ENCODE data around the gene CD19. TPM values are rescaled to one million over a fixed set of nuclear protein-coding genes. Genes with fewer than 3 reads are reported as not detected.

Gene CD19
- total and polyA plus RNA-seq, 4 experiments from 2014 or later = 0.27 to 1.4 TPM; not detected in 2

GRCh38 chr16:28918698-28919097 lies 13.1 kb upstream of the CD19 start:
- no peak for DNase-seq
- Histone ChIP-seq H3K27me3 (ENCODE audit: insufficient read depth, low read length) (no peaks in the 10 kb centered on the region), H3K27ac (ENCODE audit: low read depth, low read length) (no peak overlapping the region), H3K4me3 (ENCODE audit: low read length in 2 of 2) (no peak overlapping the region), H3K4me1 (ENCODE audit: insufficient read depth, low read length) (no peaks in the 10 kb centered on the region), H3K9me3 (ENCODE audit: control insufficient read depth in 1 of 2, low read length in 2 of 2) (no peaks in the 10 kb centered on the region), H3K36me3 (ENCODE audit: insufficient read depth, low read length) (peaks cover 10% of the 10 kb centered on the region)
- intact Hi-C loops (cut with micrococcal nuclease) = no loop called here
- Mint-ChIP-seq H3K27me3 (no peaks in the 10 kb centered on the region), H3K4me3 (no peak overlapping the region), H3K4me1 (peaks cover 0 to 5% (median 2%) of the 10 kb centered on the region in 4 donors), H3K27ac (no peak overlapping the region), H3K9me3 (no peaks in the 10 kb centered on the region), H3K36me3 (peaks cover 28 to 36% of the 10 kb centered on the region in 2 donors)
- POLR2A ChIA-PET (ENCODE audit: partially characterized antibody) = no interaction called here
- CTCF ChIA-PET (ENCODE audit: partially characterized antibody) = interaction anchor here (1.0 to 1.3 kb wide), 3 partner anchors 17 to 56 kb away, joined by 3 to 4 read pairs (median 3); no protein-coding TSS in a partner anchor

GRCh38 chr16:28923231-28923587 lies 8.6 kb upstream of the CD19 start:
- H3K4me1 ChIP-seq (ENCODE audit: insufficient read depth, low read length) = peaks cover 12% of the 10 kb centered on the region
- H3K27me3 Mint-ChIP-seq = no peaks in the 10 kb centered on the region
- no peak overlapping the region for H3K4me3 ChIP-seq (ENCODE audit: low read length in 2 of 2)

GRCh38 chr16:28923652-28924398 lies 7.9 kb upstream of the CD19 start:
- H3K4me3 ChIP-seq (ENCODE audit: low read length in 2 of 2) = no peak overlapping the region
- Mint-ChIP-seq H3K4me1 (peaks cover 9 to 27% (median 15%) of the 10 kb centered on the region in 4 donors), H3K27ac (peak overlapping the region; percentile 63 to 99 (median 96)), H3K9me3 (peaks cover 0 to 2% (median 0%) of the 10 kb centered on the region in 8 donors), H3K4me3 (peak overlapping the region; percentile 73 to 96 (median 92)), H3K27me3 (no peaks in the 10 kb centered on the region), H3K36me3 (peaks cover 12 to 27% of the 10 kb centered on the region in 2 donors)
- no peak for DNase-seq
- H3K4me1 ChIP-seq (ENCODE audit: insufficient read depth, low read length) = peaks cover 12% of the 10 kb centered on the region
- peaks cover 6% of the 10 kb centered on the region for H3K36me3 ChIP-seq (ENCODE audit: insufficient read depth, low read length)
- peak overlapping the region; percentile 93 for H3K27ac ChIP-seq (ENCODE audit: low read depth, low read length)
- H3K9me3 ChIP-seq (ENCODE audit: control insufficient read depth in 1 of 2, low read length in 2 of 2) = no peaks in the 10 kb centered on the region
- intact Hi-C loops (cut with micrococcal nuclease) = loop anchor here (2.0 kb wide), 2 partner anchors 43 to 51 kb away; partner anchors contain the start of gene SPNS1
- ChIA-PET CTCF (ENCODE audit: partially characterized antibody) (interaction anchor here (1.0 to 3.8 kb wide), 4 partner anchors 13 to 61 kb away, joined by 3 to 20 read pairs (median 4); no protein-coding TSS in a partner anchor), POLR2A (ENCODE audit: partially characterized antibody) (interaction anchor here (0.9 to 3.4 kb wide), 9 partner anchors 13 to 101 kb away, joined by 3 to 28 read pairs (median 5); partner anchors contain the start of genes ATXN2L, NFATC2IP, SH2B1 and SPNS1)
- no peaks in the 10 kb centered on the region for H3K27me3 ChIP-seq (ENCODE audit: insufficient read depth, low read length)

More at GRCh38 chr16:28923231-28923587, 8.6 kb upstream of the CD19 start:
- Histone ChIP-seq H3K27ac (ENCODE audit: low read depth, low read length) (no peak overlapping the region), H3K27me3 (ENCODE audit: insufficient read depth, low read length) (no peaks in the 10 kb centered on the region), H3K9me3 (ENCODE audit: control insufficient read depth in 1 of 2, low read length in 2 of 2) (no peaks in the 10 kb centered on the region), H3K36me3 (ENCODE audit: insufficient read depth, low read length) (peaks cover 6% of the 10 kb centered on the region)
- ChIA-PET CTCF (ENCODE audit: partially characterized antibody) (interaction anchor here (1.4 to 3.8 kb wide), 3 partner anchors 13 to 51 kb away, joined by 3 to 20 read pairs (median 6); no protein-coding TSS in a partner anchor), POLR2A (ENCODE audit: partially characterized antibody) (interaction anchor here (0.9 to 3.4 kb wide), 2 partner anchors 28 to 60 kb away, joined by 3 to 19 read pairs; partner anchors contain the start of genes NFATC2IP and SH2B1)
- Mint-ChIP-seq H3K9me3 (peaks cover 0 to 2% (median 0%) of the 10 kb centered on the region in 8 donors), H3K4me3 (peak overlapping the region; percentile 64 to 96 (median 71)), H3K36me3 (peaks cover 13 to 30% of the 10 kb centered on the region in 2 donors), H3K27ac (peak overlapping the region in 6 of 7 donors; percentile 63 to 98 (median 84)), H3K4me1 (peaks cover 9 to 27% (median 15%) of the 10 kb centered on the region in 4 donors)
- DNase-seq = no peak
- intact Hi-C loops (cut with micrococcal nuclease) = no loop called here

GRCh38 chr16:28924399-28924761 lies 7.4 kb upstream of the CD19 start:
- POLR2A ChIA-PET (ENCODE audit: partially characterized antibody) = interaction anchor here (0.6 to 3.4 kb wide), 13 partner anchors 12 to 102 kb away, joined by 3 to 28 read pairs (median 5); partner anchors contain the start of genes ATXN2L, LAT, NFATC2IP and SH2B1

GRCh38 chr16:28924762-28925385 lies 6.9 kb upstream of the CD19 start, which contains the start of gene RABEP2:
RABEP2 (minus strand) TSS chr16:28925238; CDS start chr16:28925163, 75 bp downstream.
- ChIA-PET CTCF (ENCODE audit: partially characterized antibody) (interaction anchor here (3.8 kb wide), 1 partner anchor 20 kb away, joined by 20 read pairs; no protein-coding TSS in a partner anchor), POLR2A (ENCODE audit: partially characterized antibody) (interaction anchor here (0.6 to 3.4 kb wide), 16 partner anchors 12 to 102 kb away, joined by 3 to 28 read pairs (median 6); partner anchors contain the start of genes ATXN2L, LAT, NFATC2IP and SH2B1)
- H3K4me3 Mint-ChIP-seq = peak within 1 kb of the TSS; percentile 91 to 96 (median 94)
- peak within 1 kb of the TSS; percentile 96 to 100 (median 99) for H3K27ac Mint-ChIP-seq
- H3K4me1 Mint-ChIP-seq = peaks cover 9 to 27% (median 15%) of the 10 kb centered on the region in 4 donors
- no peaks in the 10 kb centered on the region for H3K27me3 ChIP-seq (ENCODE audit: insufficient read depth, low read length)
- H3K9me3 Mint-ChIP-seq = peaks cover 0 to 2% (median 0%) of the 10 kb centered on the region in 8 donors
- H3K36me3 Mint-ChIP-seq = peaks cover 5 to 17% of the 10 kb centered on the region in 2 donors
- H3K4me1 ChIP-seq (ENCODE audit: insufficient read depth, low read length) = peaks cover 12% of the 10 kb centered on the region
- no peaks in the 10 kb centered on the region for H3K27me3 Mint-ChIP-seq
- intact Hi-C loops (cut with micrococcal nuclease) = loop anchor here (1.0 to 2.0 kb wide), 5 partner anchors 25 to 103 kb away; partner anchors contain the start of genes ATXN2L, NFATC2IP, SPNS1 and TUFM
- H3K4me3 ChIP-seq (ENCODE audit: low read length in 2 of 2) = peak within 1 kb of the TSS; percentile 66 to 95
- H3K27ac ChIP-seq (ENCODE audit: low read depth, low read length) = peak within 1 kb of the TSS; percentile 93
- H3K9me3 ChIP-seq (ENCODE audit: control insufficient read depth in 1 of 2, low read length in 2 of 2) = no peaks in the 10 kb centered on the region
- DNase-seq = peak; percentile 92 to 99 (median 94)
- H3K36me3 ChIP-seq (ENCODE audit: insufficient read depth, low read length) = peaks cover under 1% of the 10 kb centered on the region

More at GRCh38 chr16:28924399-28924761, 7.4 kb upstream of the CD19 start:
- intact Hi-C loops (cut with micrococcal nuclease) = loop anchor here (2.0 kb wide), 2 partner anchors 44 to 50 kb away; partner anchors contain the start of gene SPNS1
- Mint-ChIP-seq H3K4me3 (peak overlapping the region; percentile 90 to 96 (median 93)), H3K36me3 (peaks cover 7 to 22% of the 10 kb centered on the region in 2 donors), H3K27ac (peak overlapping the region; percentile 63 to 99 (median 98)), H3K27me3 (no peaks in the 10 kb centered on the region), H3K9me3 (peaks cover 0 to 2% (median 0%) of the 10 kb centered on the region in 8 donors), H3K4me1 (peaks cover 9 to 27% (median 15%) of the 10 kb centered on the region in 4 donors)
- Histone ChIP-seq H3K36me3 (ENCODE audit: insufficient read depth, low read length) (peaks cover 5% of the 10 kb centered on the region), H3K4me3 (ENCODE audit: low read length in 2 of 2) (peak overlapping the region in 1 of 2 donors; percentile 95), H3K4me1 (ENCODE audit: insufficient read depth, low read length) (peaks cover 12% of the 10 kb centered on the region), H3K9me3 (ENCODE audit: control insufficient read depth in 1 of 2, low read length in 2 of 2) (no peaks in the 10 kb centered on the region), H3K27ac (ENCODE audit: low read depth, low read length) (peak overlapping the region; percentile 93), H3K27me3 (ENCODE audit: insufficient read depth, low read length) (no peaks in the 10 kb centered on the region)
- DNase-seq = no peak
- CTCF ChIA-PET (ENCODE audit: partially characterized antibody) = interaction anchor here (1.0 to 3.8 kb wide), 4 partner anchors 12 to 62 kb away, joined by 3 to 20 read pairs (median 4); no protein-coding TSS in a partner anchor

- POLR2A ChIA-PET (ENCODE audit: partially characterized antibody) = interaction anchor here (1.0 to 3.4 kb wide), 15 partner anchors 11 to 103 kb away, joined by 3 to 28 read pairs (median 8); partner anchors contain the start of genes ATXN2L, LAT, NFATC2IP and SH2B1
- peak; percentile 84 to 90 (median 86) for DNase-seq
- CTCF ChIA-PET (ENCODE audit: partially characterized antibody) = interaction anchor here (0.9 to 3.8 kb wide), 3 partner anchors 19 to 24 kb away, joined by 3 to 20 read pairs (median 19); no protein-coding TSS in a partner anchor
- no peaks in the 10 kb centered on the region for H3K36me3 ChIP-seq (ENCODE audit: insufficient read depth, low read length)
- intact Hi-C loops (cut with micrococcal nuclease) = loop anchor here (1.0 to 2.0 kb wide), 5 partner anchors 25 to 103 kb away; partner anchors contain the start of genes ATXN2L, NFATC2IP, SPNS1 and TUFM
- H3K27me3 ChIP-seq (ENCODE audit: insufficient read depth, low read length) = no peaks in the 10 kb centered on the region
- peak overlapping the region; percentile 66 to 95 for H3K4me3 ChIP-seq (ENCODE audit: low read length in 2 of 2)
- Mint-ChIP-seq H3K36me3 (peaks cover 5 to 17% of the 10 kb centered on the region in 2 donors), H3K27me3 (no peaks in the 10 kb centered on the region), H3K4me3 (peak overlapping the region; percentile 91 to 96 (median 94)), H3K4me1 (peaks cover 10 to 31% (median 20%) of the 10 kb centered on the region in 4 donors), H3K27ac (peak overlapping the region; percentile 96 to 100 (median 99)), H3K9me3 (peaks cover 0 to 2% (median 0%) of the 10 kb centered on the region in 8 donors)
- H3K4me1 ChIP-seq (ENCODE audit: insufficient read depth, low read length) = peaks cover 16% of the 10 kb centered on the region
- no peaks in the 10 kb centered on the region for H3K9me3 ChIP-seq (ENCODE audit: control insufficient read depth in 1 of 2, low read length in 2 of 2)
- peak overlapping the region; percentile 93 for H3K27ac ChIP-seq (ENCODE audit: low read depth, low read length)
Measured at GRCh38 chr16:28925386-28926228, 6.2 kb upstream of the CD19 start.
